GM19023 (cell line): ENCODE measurements around the gene OR5M8.

Source experiments
- ATAC-seq: cut with Tn5 transposase; IDR thresholded peaks from one replicate; pipeline ENCODE4 v1.9.1; 2021; ENCODE audit warnings: mild to moderate bottlenecking, moderate library complexity; ENCODE audit not compliant: unreplicated experiment

The OR5M8 gene

GRCh38 chr11:56491270-56491669 is at the start of gene OR5M8:
Gene OR5M8, minus strand, starts transcription at chr11:56491370. Its CDS starts 0 bp downstream, at chr11:56491370.
- ATAC-seq: no peak

DNA sequence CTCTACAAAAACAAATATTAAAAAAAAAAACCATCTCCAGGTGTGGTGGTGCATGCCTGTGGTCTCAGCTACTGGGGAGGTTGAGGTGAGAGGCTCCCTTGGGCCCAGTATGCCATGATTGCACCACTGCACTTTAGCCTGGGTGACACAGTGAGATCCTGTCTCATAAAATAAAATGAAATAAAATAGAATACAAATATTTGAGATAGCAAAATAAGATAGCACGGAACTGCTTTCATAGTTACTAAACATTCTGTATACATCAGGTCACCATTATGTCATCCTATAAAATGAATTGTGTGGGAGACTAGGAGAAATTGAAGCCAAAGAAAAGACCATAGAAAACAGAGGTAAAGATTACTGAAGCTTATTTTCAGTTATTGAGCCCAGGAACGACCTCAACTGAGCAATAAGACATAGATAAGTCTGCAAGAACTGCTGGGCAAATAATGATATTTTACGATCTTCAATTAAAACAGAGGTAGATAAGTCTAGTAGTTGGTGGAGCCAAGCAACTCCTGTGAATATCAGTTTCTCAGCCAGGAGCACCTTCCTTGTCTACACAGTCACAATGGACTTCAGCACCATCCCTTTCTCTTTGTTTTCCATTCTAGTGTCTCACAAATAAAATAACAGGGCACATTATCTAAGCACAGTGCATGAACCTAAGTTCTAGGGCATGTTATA is 42.0 kb upstream of the OR5M8 start:
- no peak for ATAC-seq

- ATAC-seq: no peak
Measured at GRCh38 chr11:56531856-56532255, 40.7 kb upstream of the OR5M8 start.

- no peak for ATAC-seq
Measured at GRCh38 chr11:56522008-56522407, 30.8 kb upstream of the OR5M8 start.

GRCh38 chr11:56513280-56513679 is 22.1 kb upstream of the OR5M8 start:
- ATAC-seq: no peak

- no peak for ATAC-seq
Measured at GRCh38 chr11:56509439-56509838, 18.3 kb upstream of the OR5M8 start.

GRCh38 chr11:56497010-56497409 is 5.8 kb upstream of the OR5M8 start:
- no peak for ATAC-seq

GRCh38 chr11:56495117-56495516 is 3.9 kb upstream of the OR5M8 start:
- no peak for ATAC-seq

DNA sequence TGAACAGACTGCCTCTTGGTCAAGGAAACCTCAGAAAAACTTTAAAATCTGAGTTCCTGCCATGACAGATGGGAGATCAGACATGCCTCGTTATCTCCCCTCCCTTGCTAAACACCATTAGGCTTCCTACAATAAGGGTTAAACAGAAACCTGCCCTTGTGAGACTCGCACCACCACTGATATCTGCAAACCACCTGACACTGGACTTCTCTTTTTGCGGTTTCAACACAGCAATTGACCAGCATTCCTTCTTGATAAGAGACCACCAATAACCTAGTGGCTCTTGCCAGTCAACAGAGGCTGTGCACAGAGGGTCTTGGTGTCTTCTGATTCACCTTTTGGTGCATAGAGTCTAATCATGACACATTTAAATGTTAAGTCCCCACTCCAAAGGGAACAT is 4.4 kb downstream of the OR5M8 start:
- ATAC-seq: no peak

DNA sequence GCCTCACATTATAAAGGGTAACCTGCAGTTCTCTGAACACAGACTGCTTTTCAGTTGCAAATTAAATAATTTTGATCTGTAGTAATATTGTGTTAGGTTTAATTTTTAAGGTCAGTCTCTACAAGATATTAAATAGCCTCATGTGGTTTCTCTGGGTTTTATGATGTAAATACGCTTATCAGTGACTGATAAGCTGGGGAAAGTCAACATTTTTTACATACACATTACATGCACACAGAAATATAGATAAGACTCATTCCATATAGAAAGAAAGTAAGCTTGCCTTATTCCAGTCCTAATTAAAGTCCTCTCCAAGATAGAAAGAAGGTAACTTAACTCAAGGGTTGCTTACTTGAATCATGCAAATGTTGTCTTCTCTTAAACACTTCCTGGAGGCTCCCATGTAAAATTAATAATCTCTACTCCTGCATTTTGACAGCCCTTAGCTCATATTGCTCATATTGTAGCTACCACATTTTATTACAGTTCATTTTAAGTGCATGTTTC is 16.4 kb downstream of the OR5M8 start:
- no peak for ATAC-seq

DNA sequence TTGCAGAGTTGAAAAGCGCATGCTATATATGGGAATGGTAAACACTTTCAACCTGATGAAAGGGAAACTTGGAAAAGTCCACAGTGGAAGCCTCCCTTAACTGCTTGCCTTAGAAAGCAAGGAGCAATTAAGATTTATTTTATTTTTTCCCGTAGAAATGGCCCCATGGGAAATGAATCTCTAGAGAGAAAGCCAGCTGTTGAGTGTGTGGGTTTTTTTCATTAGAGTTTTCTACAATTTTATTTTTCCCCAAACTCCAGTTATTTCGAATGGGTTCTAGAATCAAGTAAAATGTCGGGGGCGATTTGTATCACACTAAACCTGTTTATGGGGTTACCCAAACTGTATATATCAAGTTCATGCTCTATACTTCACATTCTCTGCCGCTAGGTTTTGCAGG is 17.9 kb downstream of the OR5M8 start, which contains the start of gene OR5M3:
OR5M3 (minus strand) TSS at position 101 of the 400 bp plus-strand sequence. CDS start 2,855 bp downstream, outside the sequence.
- no peak for ATAC-seq

DNA sequence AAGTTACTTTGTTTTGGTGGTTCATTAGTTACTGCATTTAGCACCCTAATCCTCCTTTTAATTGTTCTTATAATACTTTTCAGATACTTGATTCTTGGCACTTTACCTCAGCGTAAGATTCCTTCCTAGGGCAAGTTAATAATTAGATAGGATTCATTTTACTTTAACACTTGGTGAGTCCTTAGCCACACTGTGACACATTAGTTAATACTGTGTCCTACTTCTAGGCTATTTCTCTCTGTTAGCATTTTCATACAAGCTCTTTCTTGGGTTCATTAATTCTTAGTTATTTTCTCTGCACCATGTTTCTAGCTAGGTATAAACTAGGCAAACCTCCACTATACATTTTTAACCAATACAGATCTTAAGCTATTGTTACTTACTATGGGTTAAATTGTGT is 34.1 kb downstream of the OR5M8 start:
- ATAC-seq: no peak

- no peak for ATAC-seq
Measured at GRCh38 chr11:56453521-56453920, 37.6 kb downstream of the OR5M8 start.
